IPS DF 4.7 (cell line): Measurements from ENCODE around the gene ZNF337.
"Not testable (repeated sequence)": the region's sequence is repeated elsewhere in the genome, so short reads cannot be mapped to it uniquely, and the experiment has no call there.

Experiments
- DNase-seq: peaks from one replicate; pipeline ENCODE4 v3.0.0-alpha.2; 2013; ENCODE audit warnings: low spot score; ENCODE audit errors: extremely low read depth

ZNF337 gene

GRCh38 chr20:25696371-25697131 is at the start of gene ZNF337:
ZNF337 (minus strand) TSS chr20:25696853; CDS start chr20:25686417, 10,436 bp downstream.
- DNase-seq, result peak; percentile 74

GRCh38 chr20:25745738-25746137 is 49.1 kb upstream of the ZNF337 start:
- no peak for DNase-seq

- no peak for DNase-seq
These were observed 48.4 kb upstream of the ZNF337 start for GRCh38 chr20:25745100-25745499.

GRCh38 chr20:25744261-25744660 is 47.6 kb upstream of the ZNF337 start:
- DNase-seq, result no peak

GRCh38 chr20:25741088-25741487 is 44.4 kb upstream of the ZNF337 start:
- DNase-seq, result no peak

- DNase-seq, result no peak
These were observed 43.1 kb upstream of the ZNF337 start for GRCh38 chr20:25739615-25740320.

- DNase-seq, result no peak
These were observed 41.5 kb upstream of the ZNF337 start for GRCh38 chr20:25738198-25738597.

GRCh38 chr20:25733903-25734302 is 37.2 kb upstream of the ZNF337 start:
- DNase-seq, result no peak

GRCh38 chr20:25730862-25731261 is 34.2 kb upstream of the ZNF337 start:
- no peak for DNase-seq

- DNase-seq, result no peak
These were observed 29.7 kb upstream of the ZNF337 start for GRCh38 chr20:25726357-25726756.

- no peak for DNase-seq
These were observed 29.0 kb upstream of the ZNF337 start for GRCh38 chr20:25725639-25726038.

GRCh38 chr20:25723975-25724374 is 27.3 kb upstream of the ZNF337 start:
- DNase-seq, result no peak

GRCh38 chr20:25720285-25720684 is 23.6 kb upstream of the ZNF337 start:
- no peak for DNase-seq

- DNase-seq, result not testable (repeated sequence)
These were observed 22.5 kb upstream of the ZNF337 start for GRCh38 chr20:25718896-25719809.

GRCh38 chr20:25707695-25708094 is 11.0 kb upstream of the ZNF337 start:
- no peak for DNase-seq

- no peak for DNase-seq
These were observed 10.1 kb upstream of the ZNF337 start for GRCh38 chr20:25706793-25707192.

- DNase-seq, result no peak
These were observed 9.2 kb upstream of the ZNF337 start for GRCh38 chr20:25705830-25706351.

GRCh38 chr20:25704303-25704702 is 7.7 kb upstream of the ZNF337 start:
- DNase-seq, result not testable (repeated sequence)

GRCh38 chr20:25700835-25701234 is 4.2 kb upstream of the ZNF337 start:
- DNase-seq, result not testable (repeated sequence)

GRCh38 chr20:25699914-25700313 is 3.3 kb upstream of the ZNF337 start:
- no peak for DNase-seq

GRCh38 chr20:25697132-25697446 is 436 bp upstream of the ZNF337 start:
- no peak for DNase-seq
